Activated CD8-positive, alpha-beta memory T cell treated with anti-CD3 and anti-CD28 coated beads, Interleukin-2, amount 10 ng/mL, durations not matched to agents 7 days and 5 days (primary cell): ENCODE measurements around the gene OBP2B. TPM values are rescaled to one million over a fixed set of nuclear protein-coding genes. Genes with fewer than 3 reads are reported as not detected.
"Not testable (repeated sequence)": the region's sequence is repeated elsewhere in the genome, so short reads cannot be mapped to it uniquely, and the experiment has no call there.

Experiments used
- ATAC-seq: fragments of 150-1000 bp; cut with Tn5 transposase; one replicate; pipeline ENCODE4 v1.10.0; 2021; ENCODE audit warnings: moderate library complexity
- CTCF ChIA-PET: fragments of 350-600 bp; sonication (Branson Sonifier 250); formaldehyde crosslinking; loops from one replicate; lab custom pipeline; 2021; ENCODE audit warnings: antibody characterized with exemption; lab: Charles Lee
- DNase-seq: peaks from one replicate; pipeline ENCODE4 v3.0.0-alpha.2; 2020
- H3K27ac Mint-ChIP-seq: one replicate; pipeline ENCODE4 v1.8.0; 2021; ENCODE audit warnings: mild to moderate bottlenecking, mixed read lengths
- H3K27me3 Mint-ChIP-seq: one replicate; pipeline ENCODE4 v1.8.0; 2021; ENCODE audit warnings: mixed read lengths
- H3K36me3 Mint-ChIP-seq: one replicate; pipeline ENCODE4 v1.8.0; 2021; ENCODE audit warnings: mild to moderate bottlenecking, mixed read lengths
- H3K4me1 Mint-ChIP-seq: one replicate; pipeline ENCODE4 v1.8.0; 2021; ENCODE audit warnings: mixed read lengths
- H3K4me3 Mint-ChIP-seq: one replicate; pipeline ENCODE4 v1.8.0; 2021; ENCODE audit warnings: mild to moderate bottlenecking, moderate library complexity, mixed read lengths
- H3K9me3 Mint-ChIP-seq: one replicate; pipeline ENCODE4 v1.8.0; 2022; ENCODE audit warnings: low read depth, mixed read lengths
- total RNA-seq, 2 experiments: library from RNA; stranded (reverse); gene quantifications; one replicate each; pipeline ENCODE4 v1.2.3, GENCODE V29; 2021

OBP2B gene
- total RNA-seq, 2 experiments from 2014 or later: not detected

DNA sequence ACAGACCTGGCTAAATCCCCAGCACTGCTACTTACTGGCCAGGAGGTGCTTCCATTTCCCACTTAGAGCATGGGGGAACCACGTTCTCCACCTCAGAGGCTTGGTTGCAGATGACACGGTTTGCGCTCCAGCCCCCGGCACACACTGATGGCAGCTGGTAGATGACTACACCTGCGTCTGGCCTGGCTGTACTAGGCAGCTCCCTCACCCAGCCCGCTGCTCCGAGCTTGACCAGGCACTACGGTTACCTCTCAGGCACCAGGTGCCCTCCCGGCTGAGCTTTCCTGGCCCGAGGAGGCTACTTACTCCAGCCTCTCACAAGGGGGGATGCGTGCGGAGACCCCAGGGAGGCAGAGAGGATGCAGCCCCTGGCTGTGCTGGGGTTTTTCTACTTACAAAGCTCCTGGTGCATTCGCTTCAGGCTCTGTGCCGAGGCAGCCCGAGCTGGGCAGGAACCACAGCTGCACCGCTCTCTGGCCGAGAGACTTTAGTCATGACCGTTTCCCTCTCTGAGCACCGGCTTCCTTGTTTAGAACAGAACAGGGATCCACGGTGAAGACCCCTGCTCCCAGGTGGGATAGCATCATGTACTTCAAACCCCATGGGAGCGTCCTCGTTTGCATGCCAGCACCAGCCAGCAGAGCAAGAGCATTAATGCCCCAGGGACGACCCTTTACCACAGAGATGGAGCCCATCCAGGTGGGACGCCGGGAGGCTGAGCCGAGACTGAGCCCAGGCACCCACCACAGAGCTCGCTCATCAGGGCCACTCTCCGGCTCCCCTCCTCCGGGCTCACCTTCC is 37.7 kb downstream of the OBP2B start:
- Mint-ChIP-seq H3K9me3 (no peaks in the 10 kb centered on the region), H3K27ac (no peak overlapping the region), H3K27me3 (peaks cover 32% of the 10 kb centered on the region), H3K36me3 (no peaks in the 10 kb centered on the region), H3K4me1 (no peaks in the 10 kb centered on the region), H3K4me3 (no peak overlapping the region)
- ATAC-seq (no peak), DNase-seq (no peak)
- CTCF ChIA-PET: interaction anchor here (1.1 kb wide), 1 partner anchor 15 kb away, joined by 5 read pairs; no protein-coding TSS in a partner anchor

DNA sequence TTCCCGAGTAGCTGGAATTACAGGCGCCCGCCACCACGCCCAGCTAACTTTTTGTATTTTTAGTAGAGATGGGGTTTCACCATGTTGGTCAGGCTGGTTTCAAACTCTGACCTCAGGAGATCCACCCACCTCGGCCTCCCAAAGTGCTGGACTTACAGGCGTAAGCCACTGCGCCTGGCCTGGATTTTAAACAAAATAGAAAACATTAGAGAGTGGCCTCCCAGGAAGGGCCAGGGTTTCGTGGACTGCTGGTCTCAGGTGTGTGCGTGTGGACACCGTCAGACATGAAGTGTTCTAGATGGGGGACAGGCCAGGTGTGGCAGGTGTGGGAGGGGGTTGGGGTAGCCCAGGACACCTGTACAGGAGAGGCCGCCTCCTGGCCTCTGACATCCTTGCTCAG is 38.3 kb downstream of the OBP2B start:
- Mint-ChIP-seq H3K27me3 (peaks cover 32% of the 10 kb centered on the region), H3K27ac (no peak overlapping the region), H3K9me3 (no peaks in the 10 kb centered on the region), H3K36me3 (no peaks in the 10 kb centered on the region), H3K4me3 (no peak overlapping the region), H3K4me1 (no peaks in the 10 kb centered on the region)
- ATAC-seq (no peak), DNase-seq (no peak)
- CTCF ChIA-PET: interaction anchor here (1.1 kb wide), 1 partner anchor 16 kb away, joined by 5 read pairs; no protein-coding TSS in a partner anchor

DNA sequence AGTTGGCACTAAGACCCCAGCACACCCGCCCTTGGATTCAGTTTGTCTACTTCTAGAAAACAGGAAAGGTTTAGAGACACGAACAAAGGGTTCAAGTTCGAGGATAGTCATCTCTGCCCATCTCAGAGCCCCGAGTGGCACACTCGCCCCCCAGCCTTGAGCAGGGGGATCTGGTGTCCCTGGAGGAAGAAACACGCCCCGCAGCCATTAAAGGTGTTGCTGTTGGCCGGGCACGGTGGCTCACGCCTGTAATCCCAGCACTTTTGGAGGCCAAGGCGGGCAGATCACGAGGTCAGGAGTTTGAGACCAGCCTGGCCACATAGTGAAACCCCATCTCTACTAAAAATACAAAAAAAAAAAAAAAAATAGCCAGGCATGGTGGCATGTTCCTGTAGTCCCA is 39.4 kb downstream of the OBP2B start:
- not testable (repeated sequence) for H3K9me3 Mint-ChIP-seq, H3K4me1 Mint-ChIP-seq, DNase-seq, H3K36me3 Mint-ChIP-seq, ATAC-seq, H3K4me3 Mint-ChIP-seq, H3K27ac Mint-ChIP-seq
- H3K27me3 Mint-ChIP-seq: peaks cover 31% of the 10 kb centered on the region
- CTCF ChIA-PET: interaction anchor here (0.7 kb wide), 1 partner anchor 62 kb away, joined by 3 read pairs; no protein-coding TSS in a partner anchor

DNA sequence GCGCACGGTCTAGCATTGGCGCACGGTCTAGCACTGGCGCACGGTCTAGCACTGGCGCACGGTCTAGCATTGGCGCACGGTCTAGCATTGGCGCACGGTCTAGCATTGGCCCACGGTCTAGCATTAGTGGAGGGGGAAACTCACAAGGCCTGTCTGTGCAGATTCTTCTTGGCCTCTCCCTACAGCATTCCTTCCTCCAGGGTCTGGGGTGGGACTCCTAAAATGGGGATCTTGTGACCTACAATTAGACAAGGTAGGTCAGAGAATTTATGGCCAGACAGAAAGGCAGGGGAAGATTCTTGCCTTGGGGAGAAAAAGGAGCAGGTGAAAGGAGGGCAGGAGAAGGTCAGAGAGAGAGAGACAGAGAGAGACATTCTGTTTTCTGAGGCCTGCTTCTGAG is 39.9 kb downstream of the OBP2B start:
- DNase-seq (no peak), ATAC-seq (no peak)
- Mint-ChIP-seq H3K27me3 (peaks cover 26% of the 10 kb centered on the region), H3K4me1 (peaks cover under 1% of the 10 kb centered on the region), H3K36me3 (no peaks in the 10 kb centered on the region), H3K4me3 (no peak overlapping the region), H3K27ac (no peak overlapping the region), H3K9me3 (no peaks in the 10 kb centered on the region)
- CTCF ChIA-PET: no interaction called here

DNA sequence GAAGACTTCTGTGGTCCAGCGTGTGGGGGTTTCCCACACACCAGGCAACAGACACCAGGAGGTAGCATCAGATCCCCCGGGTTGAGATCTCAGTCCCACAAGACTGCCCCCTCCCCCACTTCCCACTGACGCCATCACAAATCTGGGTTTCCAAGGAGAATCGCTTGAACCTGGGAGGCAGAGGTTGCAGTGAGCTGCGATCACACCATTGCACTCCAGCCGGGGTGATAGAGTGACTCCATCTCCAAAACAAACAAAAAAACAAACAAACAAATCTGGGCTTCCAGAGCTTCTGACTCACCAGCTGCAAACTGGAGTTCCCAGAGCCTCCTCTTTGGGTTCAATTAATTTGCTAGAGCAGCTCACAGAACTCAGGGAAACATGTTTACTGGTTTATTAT is 40.6 kb downstream of the OBP2B start:
- no peaks in the 10 kb centered on the region for H3K9me3 Mint-ChIP-seq
- no peak overlapping the region for H3K4me3 Mint-ChIP-seq
- H3K27me3 Mint-ChIP-seq: peaks cover 20% of the 10 kb centered on the region
- CTCF ChIA-PET: interaction anchor here (1.1 to 2.2 kb wide), 2 partner anchors 12 to 19 kb away, joined by 3 to 4 read pairs; no protein-coding TSS in a partner anchor
- H3K36me3 Mint-ChIP-seq: no peaks in the 10 kb centered on the region
- peaks cover 3% of the 10 kb centered on the region for H3K4me1 Mint-ChIP-seq
- ATAC-seq (no peak), DNase-seq (no peak)
- H3K27ac Mint-ChIP-seq: no peak overlapping the region

DNA sequence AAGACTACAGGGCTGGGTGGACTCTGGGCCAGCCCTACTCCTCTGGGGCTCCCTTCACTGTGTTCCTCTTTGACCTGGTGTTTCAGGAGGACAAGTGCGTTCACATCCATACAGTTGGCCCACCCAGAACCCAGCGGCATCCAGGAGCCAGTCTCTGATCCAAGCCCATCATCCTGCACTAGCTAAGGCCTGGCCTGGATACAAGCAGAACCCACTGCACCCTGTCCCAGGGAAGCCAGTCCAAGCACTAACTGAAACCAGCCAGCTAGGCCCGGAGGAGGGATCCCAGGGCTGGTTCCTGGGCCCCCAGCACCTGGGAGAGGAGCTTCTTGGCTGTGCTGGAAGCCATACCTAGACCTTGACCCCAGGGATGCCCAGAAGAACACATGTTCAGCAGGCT is 41.3 kb downstream of the OBP2B start:
- H3K27ac Mint-ChIP-seq: no peak overlapping the region
- DNase-seq: no peak
- H3K9me3 Mint-ChIP-seq: no peaks in the 10 kb centered on the region
- no peaks in the 10 kb centered on the region for H3K36me3 Mint-ChIP-seq
- CTCF ChIA-PET: interaction anchor here (1.1 to 2.2 kb wide), 3 partner anchors 13 to 146 kb away, joined by 3 to 4 read pairs (median 3); no protein-coding TSS in a partner anchor
- ATAC-seq: no peak
- peaks cover 21% of the 10 kb centered on the region for H3K27me3 Mint-ChIP-seq
- H3K4me3 Mint-ChIP-seq: no peak overlapping the region
- H3K4me1 Mint-ChIP-seq: peaks cover 3% of the 10 kb centered on the region

DNA sequence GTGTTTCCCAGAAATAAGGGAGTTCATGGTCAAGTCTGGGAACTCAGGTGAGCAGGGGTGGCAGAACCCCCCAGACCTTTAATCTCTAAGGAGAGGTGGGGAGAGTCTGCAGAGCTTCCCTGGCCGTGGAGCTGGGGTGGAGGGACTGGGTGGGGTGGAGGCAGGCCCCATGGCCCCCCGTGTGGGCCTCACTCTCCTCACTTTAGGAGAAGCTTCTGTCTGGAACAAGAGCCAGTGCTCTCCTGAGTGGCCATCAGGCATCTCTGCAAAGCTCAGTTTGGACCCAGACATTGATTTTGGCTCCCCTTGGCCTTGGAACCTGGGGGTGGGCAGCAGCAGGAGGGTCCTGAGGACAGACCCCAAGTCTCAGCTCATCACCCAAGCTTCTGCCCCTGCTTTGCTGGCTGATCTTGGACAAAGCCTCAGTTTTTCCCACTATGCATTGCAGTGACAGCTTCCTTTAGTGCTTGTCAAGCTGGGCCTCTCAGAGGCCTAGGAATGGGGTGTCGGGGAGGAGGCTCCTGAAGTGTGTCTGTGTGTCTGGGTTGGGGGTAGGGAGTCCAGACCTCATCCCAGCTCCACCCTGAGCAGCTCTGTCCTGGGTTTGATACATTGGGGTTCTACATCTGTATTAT is 41.8 kb downstream of the OBP2B start:
- no peak overlapping the region for H3K27ac Mint-ChIP-seq
- H3K9me3 Mint-ChIP-seq: no peaks in the 10 kb centered on the region
- no peaks in the 10 kb centered on the region for H3K36me3 Mint-ChIP-seq
- H3K4me1 Mint-ChIP-seq: peaks cover 3% of the 10 kb centered on the region
- no peak for ATAC-seq
- H3K27me3 Mint-ChIP-seq: peaks cover 23% of the 10 kb centered on the region
- no peak overlapping the region for H3K4me3 Mint-ChIP-seq
- CTCF ChIA-PET: interaction anchor here (1.1 to 2.2 kb wide), 3 partner anchors 13 to 145 kb away, joined by 3 to 4 read pairs (median 3); no protein-coding TSS in a partner anchor
- no peak for DNase-seq

DNA sequence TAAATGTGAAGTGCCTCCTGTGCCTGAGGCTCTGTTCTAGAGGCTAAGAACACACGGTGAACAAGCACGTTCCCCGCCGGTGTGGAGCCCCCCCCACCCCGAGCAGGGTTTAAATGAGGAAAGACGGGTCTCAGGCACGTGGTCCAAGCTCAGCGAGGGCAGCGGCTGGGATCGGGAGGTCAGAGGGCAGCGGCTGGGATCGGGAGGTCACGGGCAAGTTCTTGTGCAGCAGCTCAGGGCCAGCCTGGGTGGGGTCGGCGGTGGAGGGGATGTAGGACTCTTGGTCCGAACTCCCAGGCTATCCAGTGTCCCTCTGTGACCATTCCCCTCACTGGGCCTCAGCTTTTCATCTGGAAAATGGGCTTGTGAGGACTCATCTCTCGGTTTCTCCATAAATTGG is 42.7 kb downstream of the OBP2B start:
- CTCF ChIA-PET: interaction anchor here (1.0 kb wide), 1 partner anchor 20 kb away, joined by 3 read pairs; no protein-coding TSS in a partner anchor
- Mint-ChIP-seq H3K9me3 (no peaks in the 10 kb centered on the region), H3K4me3 (no peak overlapping the region), H3K27me3 (peaks cover 22% of the 10 kb centered on the region), H3K36me3 (no peaks in the 10 kb centered on the region), H3K27ac (no peak overlapping the region), H3K4me1 (peaks cover 3% of the 10 kb centered on the region)
- ATAC-seq (no peak), DNase-seq (no peak)

DNA sequence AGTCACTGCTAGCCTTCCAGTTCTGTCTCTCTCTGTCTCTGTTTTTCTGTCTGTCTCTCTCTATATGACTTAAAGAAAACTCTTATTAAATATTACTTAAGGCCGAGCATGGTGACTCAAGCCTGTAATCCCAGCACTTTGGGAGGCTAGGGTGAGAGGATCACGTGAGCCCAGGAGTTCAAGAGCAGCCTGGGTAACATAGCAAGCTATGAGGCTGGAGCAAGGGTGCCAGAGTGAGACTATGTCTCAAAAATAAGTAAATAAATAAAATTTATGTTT is 43.7 kb downstream of the OBP2B start:
- peaks cover 5% of the 10 kb centered on the region for H3K4me1 Mint-ChIP-seq
- DNase-seq (no peak), ATAC-seq (no peak)
- no peak overlapping the region for H3K4me3 Mint-ChIP-seq
- CTCF ChIA-PET: interaction anchor here (1.0 kb wide), 1 partner anchor 21 kb away, joined by 3 read pairs; no protein-coding TSS in a partner anchor
- no peaks in the 10 kb centered on the region for H3K9me3 Mint-ChIP-seq
- peaks cover 26% of the 10 kb centered on the region for H3K27me3 Mint-ChIP-seq
- no peak overlapping the region for H3K27ac Mint-ChIP-seq
- no peaks in the 10 kb centered on the region for H3K36me3 Mint-ChIP-seq

DNA sequence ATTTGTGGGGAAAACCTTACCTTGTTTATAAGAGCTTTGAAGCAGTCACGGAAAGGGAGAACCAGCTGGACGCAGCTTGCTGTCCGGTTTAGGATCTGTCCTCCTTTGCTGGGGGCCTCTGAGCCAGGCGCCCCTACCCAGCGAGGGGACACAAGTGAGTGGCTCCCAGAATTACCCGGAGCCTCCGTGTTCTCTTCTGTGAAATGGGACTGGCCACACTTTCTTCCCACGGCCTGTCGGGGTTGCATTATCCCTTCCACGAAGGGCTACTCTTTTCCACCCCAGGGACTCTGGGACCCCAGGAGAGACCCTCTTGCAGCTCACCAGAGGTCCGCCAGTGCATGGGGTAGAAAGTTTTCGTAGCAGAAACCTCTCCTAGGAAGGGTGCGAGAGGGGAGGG is 44.9 kb downstream of the OBP2B start:
- CTCF ChIA-PET: interaction anchor here (1.0 kb wide), 1 partner anchor 22 kb away, joined by 4 read pairs; no protein-coding TSS in a partner anchor
- ATAC-seq: no peak
- DNase-seq: no peak
- Mint-ChIP-seq H3K4me3 (peak overlapping the region; percentile 70), H3K9me3 (no peaks in the 10 kb centered on the region), H3K27ac (no peak overlapping the region), H3K4me1 (peaks cover 5% of the 10 kb centered on the region), H3K36me3 (no peaks in the 10 kb centered on the region), H3K27me3 (peaks cover 24% of the 10 kb centered on the region)

DNA sequence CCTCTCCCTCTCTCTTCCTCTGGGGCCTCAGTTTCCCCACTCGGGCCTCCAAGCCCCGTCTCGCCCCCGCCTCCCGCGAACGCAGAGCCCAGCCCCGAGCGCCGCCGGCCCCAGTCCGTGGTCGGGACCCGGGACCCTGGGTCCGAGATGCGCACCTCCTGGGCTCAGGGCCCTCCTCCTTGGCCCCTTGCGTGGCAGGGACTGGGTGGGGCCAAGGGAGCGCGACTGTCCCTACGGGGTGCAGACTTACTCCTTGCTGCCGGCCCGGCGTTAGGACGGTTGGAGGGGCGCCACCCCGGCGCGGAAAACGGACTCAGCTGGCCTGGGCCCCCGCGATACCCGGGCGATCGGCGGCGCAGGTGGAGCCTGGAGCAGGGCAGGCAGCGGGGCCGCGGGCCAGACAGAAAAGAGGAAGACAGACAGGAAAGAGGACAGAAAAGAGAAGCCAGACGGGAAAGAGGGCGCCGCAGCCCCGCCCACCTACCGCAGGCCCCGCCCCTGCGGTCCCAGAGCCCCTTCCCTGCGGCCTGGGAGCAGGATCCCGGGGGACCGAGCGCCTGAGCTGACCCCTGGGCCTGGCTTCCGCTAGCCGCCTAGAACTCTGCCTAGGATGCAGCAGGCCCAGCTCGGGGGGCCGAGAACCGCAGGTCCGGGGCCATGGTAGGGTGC is 45.4 kb downstream of the OBP2B start, which contains the start of gene GBGT1:
TSS of gene GBGT1 (minus strand) at position 411 of the 669 bp plus-strand sequence. CDS start 1,502 bp downstream, outside the sequence.
- DNase-seq: peak; percentile 55
- no peaks in the 10 kb centered on the region for H3K36me3 Mint-ChIP-seq
- H3K9me3 Mint-ChIP-seq: no peaks in the 10 kb centered on the region
- H3K27me3 Mint-ChIP-seq: peaks cover 23% of the 10 kb centered on the region
- H3K4me1 Mint-ChIP-seq: peaks cover 5% of the 10 kb centered on the region
- peak within 1 kb of the TSS; percentile 70 for H3K4me3 Mint-ChIP-seq
- H3K27ac Mint-ChIP-seq: no peak within 1 kb of the TSS
- CTCF ChIA-PET: interaction anchor here (1.0 kb wide), 1 partner anchor 22 kb away, joined by 4 read pairs; no protein-coding TSS in a partner anchor
- ATAC-seq: peak; percentile 69

DNA sequence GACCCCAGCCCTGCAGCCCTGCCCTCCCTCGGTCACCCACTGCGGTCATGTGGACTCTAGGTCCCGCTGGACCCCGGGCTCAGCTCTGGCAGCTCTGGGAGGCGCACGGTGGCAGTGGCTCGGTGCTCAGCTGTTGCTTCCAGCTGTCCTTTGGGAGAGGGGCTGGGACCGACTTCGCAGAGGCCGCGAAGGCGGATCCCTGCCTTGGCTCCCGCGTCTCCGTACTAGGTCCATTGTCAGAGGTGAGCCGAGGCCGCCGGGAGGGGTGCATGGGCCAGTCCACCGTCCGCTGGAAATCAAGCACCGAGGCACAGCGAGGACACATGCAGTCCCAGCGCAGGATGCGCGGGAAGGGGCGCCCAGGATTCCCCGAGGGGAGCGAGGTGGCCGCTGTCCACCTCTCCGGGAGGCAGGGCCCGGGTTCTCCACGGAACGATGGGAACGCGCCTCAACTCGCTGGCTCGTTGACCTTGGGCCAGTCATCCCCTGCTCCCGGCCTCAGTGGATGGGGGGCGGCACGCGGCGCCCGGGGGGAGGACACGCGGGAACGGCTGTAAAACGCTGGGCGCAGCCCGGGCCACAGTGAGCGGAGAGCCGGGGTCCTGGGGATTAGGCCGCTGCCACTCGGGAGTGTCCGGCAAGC is 46.1 kb downstream of the OBP2B start:
- CTCF ChIA-PET: no interaction called here
- ATAC-seq: no peak
- Mint-ChIP-seq H3K9me3 (no peaks in the 10 kb centered on the region), H3K27me3 (peaks cover 23% of the 10 kb centered on the region), H3K27ac (no peak overlapping the region), H3K4me3 (peak overlapping the region; percentile 11), H3K36me3 (no peaks in the 10 kb centered on the region), H3K4me1 (peaks cover 5% of the 10 kb centered on the region)
- no peak for DNase-seq
